Measurements from ENCODE around the gene ANP32A. TPM values are rescaled to one million over a fixed set of nuclear protein-coding genes. Genes with fewer than 3 reads are reported as not detected.

Gene ANP32A
- total RNA-seq, 1 experiment from 2014 or later: 220 TPM

DNA sequence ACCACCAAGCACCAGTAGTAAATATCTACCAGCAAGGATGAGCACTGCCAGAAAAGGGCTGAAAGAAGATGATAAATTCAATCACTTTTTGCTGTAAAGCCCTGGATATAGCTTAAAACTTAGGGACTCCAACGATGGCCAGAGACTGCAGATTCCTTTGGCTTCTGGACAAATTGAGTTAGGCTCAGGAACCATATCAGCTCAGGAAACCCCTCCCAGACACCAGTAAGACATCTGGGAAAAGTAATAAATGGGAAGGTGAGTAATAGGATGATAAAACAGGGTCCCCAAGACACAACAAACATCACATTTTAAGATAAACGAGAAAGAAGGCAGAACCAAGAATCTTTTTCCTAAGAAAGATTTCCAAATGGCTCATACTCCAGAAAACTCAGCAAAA, 65.0 kb downstream of the ANP32A start:
- BruUV-seq (replicated peaks): no TSS peak
- ChIA-PET POLR2A (no interaction called here), RAD21 (ENCODE audit: low non-redundant PET in 1 of 2, low total read pairs in 2 of 2, uncharacterized antibody in 2 of 2, unreplicated experiment in 2 of 2) (no interaction called here), CTCF (no interaction called here)
- Histone ChIP-seq H3K36me3 (ENCODE audit: control insufficient read depth in 1 of 2, insufficient read depth in 2 of 2, low read length in 2 of 2) (no peaks in the 10 kb centered on the region), H3K4me2 (ENCODE audit: low read length) (no peak overlapping the region), H3K9me3 (ENCODE audit: control insufficient read depth in 1 of 2, insufficient read depth in 1 of 2, low read depth in 1 of 2, low read length in 2 of 2) (no peaks in the 10 kb centered on the region), H3K4me3 (replicated peaks in 1 of 2; ENCODE audit: low read depth in 1 of 2, low read length in 2 of 2) (no peak overlapping the region), H3K27ac (ENCODE audit: low read depth, low read length) (no peak overlapping the region), H3K4me1 (ENCODE audit: control insufficient read depth in 1 of 2, insufficient read depth in 2 of 2, low read length in 2 of 2) (no peaks in the 10 kb centered on the region; a peak in 1 of 4 replicates), H3K79me2 (ENCODE audit: insufficient read depth, low read length) (no peaks in the 10 kb centered on the region), H4K20me1 (ENCODE audit: insufficient read depth) (no peaks in the 10 kb centered on the region), H2AFZ (ENCODE audit: low read depth, low read length, poor library complexity, severe bottlenecking) (no peak overlapping the region), H3K9ac (ENCODE audit: low read length) (no peak overlapping the region), H3K9me2 (ENCODE audit: insufficient read depth) (no peaks in the 10 kb centered on the region), H3K27me3 (ENCODE audit: insufficient read depth, low read length) (no peaks in the 10 kb centered on the region)
- no peak for DNase-seq (ENCODE audit: low read depth, low spot score)
- TF ChIP-seq, protein P1, sequence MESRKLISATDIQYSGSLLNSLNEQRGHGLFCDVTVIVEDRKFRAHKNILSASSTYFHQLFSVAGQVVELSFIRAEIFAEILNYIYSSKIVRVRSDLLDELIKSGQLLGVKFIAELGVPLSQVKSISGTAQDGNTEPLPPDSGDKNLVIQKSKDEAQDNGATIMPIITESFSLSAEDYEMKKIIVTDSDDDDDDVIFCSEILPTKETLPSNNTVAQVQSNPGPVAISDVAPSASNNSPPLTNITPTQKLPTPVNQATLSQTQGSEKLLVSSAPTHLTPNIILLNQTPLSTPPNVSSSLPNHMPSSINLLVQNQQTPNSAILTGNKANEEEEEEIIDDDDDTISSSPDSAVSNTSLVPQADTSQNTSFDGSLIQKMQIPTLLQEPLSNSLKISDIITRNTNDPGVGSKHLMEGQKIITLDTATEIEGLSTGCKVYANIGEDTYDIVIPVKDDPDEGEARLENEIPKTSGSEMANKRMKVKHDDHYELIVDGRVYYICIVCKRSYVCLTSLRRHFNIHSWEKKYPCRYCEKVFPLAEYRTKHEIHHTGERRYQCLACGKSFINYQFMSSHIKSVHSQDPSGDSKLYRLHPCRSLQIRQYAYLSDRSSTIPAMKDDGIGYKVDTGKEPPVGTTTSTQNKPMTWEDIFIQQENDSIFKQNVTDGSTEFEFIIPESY (IDR thresholded peaks at IDR 0.05; ENCODE audit: extremely low read depth, insufficient replicate concordance, low read length): no peak
- TF ChIP-seq YY1 (IDR thresholded peaks at IDR 0.05; ENCODE audit: extremely low read depth, insufficient replicate concordance, low read depth, low read length): no peak
- TF ChIP-seq FOSL1 (IDR thresholded peaks at IDR 0.05; ENCODE audit: low read depth): no peak
- no peak for TF ChIP-seq EGR1 (IDR thresholded peaks at IDR 0.05; ENCODE audit: low read depth)
- TF ChIP-seq EZH2 (IDR thresholded peaks at IDR 0.05): no peak
- no peak for TF ChIP-seq JUND (IDR thresholded peaks at IDR 0.05)
- TF ChIP-seq CBX3 (IDR thresholded peaks at IDR 0.05; ENCODE audit: low read depth): no peak
- no peak for TF ChIP-seq EZH2phosphoT487 (IDR thresholded peaks at IDR 0.05; ENCODE audit: borderline replicate concordance)
- intact Hi-C loops (cut with micrococcal nuclease): no loop called here
- ATAC-seq: no peak

DNA sequence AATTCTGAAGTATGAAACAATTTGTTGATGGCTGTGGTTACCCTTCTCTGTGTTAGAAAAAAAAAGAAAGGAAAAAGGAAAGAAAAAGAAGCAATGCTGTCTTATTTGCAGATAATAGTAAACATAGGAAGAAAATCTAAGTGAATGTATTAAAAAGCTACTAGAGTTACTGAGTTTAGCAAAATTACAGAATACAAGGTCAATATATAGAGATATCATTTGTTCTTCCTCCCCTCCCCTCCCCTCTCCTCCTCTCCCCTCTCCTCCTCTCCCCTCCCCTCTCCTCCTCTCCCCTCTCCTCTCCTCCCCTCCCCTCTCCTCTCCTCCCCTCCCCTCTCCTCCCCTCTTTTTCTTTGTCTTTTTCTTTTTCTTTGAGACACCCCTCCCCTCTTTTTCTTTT, 69.1 kb downstream of the ANP32A start:
- intact Hi-C loops (cut with micrococcal nuclease): no loop called here
- no peaks in the 10 kb centered on the region for H3K79me2 ChIP-seq (ENCODE audit: insufficient read depth, low read length)
- H3K9ac ChIP-seq (ENCODE audit: low read length): no peak overlapping the region
- H4K20me1 ChIP-seq (ENCODE audit: insufficient read depth): no peaks in the 10 kb centered on the region
- POLR2A ChIA-PET: no interaction called here
- H3K27me3 ChIP-seq (ENCODE audit: insufficient read depth, low read length): no peaks in the 10 kb centered on the region
- RAD21 ChIA-PET (ENCODE audit: low non-redundant PET in 1 of 2, low total read pairs in 2 of 2, uncharacterized antibody in 2 of 2, unreplicated experiment in 2 of 2): no interaction called here
- CTCF ChIA-PET: no interaction called here
- no peaks in the 10 kb centered on the region for H3K9me2 ChIP-seq (ENCODE audit: insufficient read depth)
- H3K27ac ChIP-seq (ENCODE audit: low read depth, low read length): no peak overlapping the region
- H3K9me3 ChIP-seq (ENCODE audit: control insufficient read depth in 1 of 2, insufficient read depth in 1 of 2, low read depth in 1 of 2, low read length in 2 of 2): no peaks in the 10 kb centered on the region
- no peak overlapping the region for H3K4me3 ChIP-seq (replicated peaks in 1 of 2; ENCODE audit: low read depth in 1 of 2, low read length in 2 of 2)
- H3K4me2 ChIP-seq (ENCODE audit: low read length): no peak overlapping the region
- ATAC-seq (no peak), DNase-seq (ENCODE audit: low read depth, low spot score) (no peak)
- no peaks in the 10 kb centered on the region for H3K36me3 ChIP-seq (ENCODE audit: control insufficient read depth in 1 of 2, insufficient read depth in 2 of 2, low read length in 2 of 2)
- no peak overlapping the region for H2AFZ ChIP-seq (ENCODE audit: low read depth, low read length, poor library complexity, severe bottlenecking)
- no peaks in the 10 kb centered on the region; a peak in 1 of 4 replicates for H3K4me1 ChIP-seq (ENCODE audit: control insufficient read depth in 1 of 2, insufficient read depth in 2 of 2, low read length in 2 of 2)
- no TSS peak for BruUV-seq (replicated peaks)
- no peak for TF ChIP-seq CEBPB (IDR thresholded peaks at IDR 0.05; ENCODE audit: low read depth)
- no peak for TF ChIP-seq SIN3A (IDR thresholded peaks at IDR 0.05; ENCODE audit: low read depth)
- no peak for TF ChIP-seq TCF7L2 (IDR thresholded peaks at IDR 0.05; ENCODE audit: borderline replicate concordance, extremely low read depth, insufficient read depth, insufficient read length)
- TF ChIP-seq, protein P1 (IDR thresholded peaks at IDR 0.05; ENCODE audit: extremely low read depth, insufficient replicate concordance, low read length): no peak
- no peak for TF ChIP-seq ZFX (IDR thresholded peaks at IDR 0.05)
- TF ChIP-seq SRF (IDR thresholded peaks at IDR 0.05; ENCODE audit: low read depth): no peak
- no peak for TF ChIP-seq JUND (IDR thresholded peaks at IDR 0.05)
- TF ChIP-seq ZNF274 (IDR thresholded peaks at IDR 0.05; ENCODE audit: low read depth, low read length): no peak
- no peak for TF ChIP-seq EZH2 (IDR thresholded peaks at IDR 0.05)
- TF ChIP-seq POLR2AphosphoS5 (IDR thresholded peaks at IDR 0.05; ENCODE audit: low read depth, low read length): no peak
- no peak for TF ChIP-seq CBX3 (IDR thresholded peaks at IDR 0.05; ENCODE audit: low read depth)
- no peak for TF ChIP-seq RAD21 (IDR thresholded peaks at IDR 0.05; ENCODE audit: low read depth)
